ENCODE results near the gene FAM177A1.
"Not testable (repeated sequence)": the region's sequence is repeated elsewhere in the genome, so short reads cannot be mapped to it uniquely, and the experiment has no call there.

The FAM177A1 gene

GRCh38 chr14:35044939-35045797 lies 904 bp upstream of the FAM177A1 start:
- ATAC-seq (replicated peaks) (no peak), DNase-seq (no peak)
- H3K4me3 Mint-ChIP-seq: peak overlapping the region; percentile 98 to 99
- H3K27ac Mint-ChIP-seq: peak overlapping the region; percentile 99
- H3K4me1 Mint-ChIP-seq: peaks cover 10 to 25% of the 10 kb centered on the region in 2 donors
- H3K36me3 Mint-ChIP-seq: peaks cover 2 to 3% of the 10 kb centered on the region in 2 donors
- no peaks in the 10 kb centered on the region for H3K9me3 Mint-ChIP-seq
- no peaks in the 10 kb centered on the region for H3K27me3 Mint-ChIP-seq

GRCh38 chr14:35045798-35046047 lies 349 bp upstream of the FAM177A1 start:
- H3K9me3 Mint-ChIP-seq: no peaks in the 10 kb centered on the region
- H3K27me3 Mint-ChIP-seq: no peaks in the 10 kb centered on the region
- DNase-seq: no peak
- H3K36me3 Mint-ChIP-seq: peaks cover 2 to 3% of the 10 kb centered on the region in 2 donors
- H3K27ac Mint-ChIP-seq: peak overlapping the region; percentile 99
- H3K4me3 Mint-ChIP-seq: peak overlapping the region; percentile 98 to 99
- no peak for ATAC-seq (replicated peaks)
- peaks cover 12 to 28% of the 10 kb centered on the region in 2 donors for H3K4me1 Mint-ChIP-seq

- Mint-ChIP-seq H3K27me3 (no peaks in the 10 kb centered on the region), H3K4me1 (peaks cover 13 to 29% of the 10 kb centered on the region in 2 donors), H3K36me3 (peaks cover 2 to 3% of the 10 kb centered on the region in 2 donors), H3K9me3 (no peaks in the 10 kb centered on the region), H3K27ac (peak overlapping the region; percentile 98), H3K4me3 (peak overlapping the region; percentile 98 to 99)
- ATAC-seq (replicated peaks) (peak; percentile 42 to 46), DNase-seq (no peak)
Observed at GRCh38 chr14:35046751-35047536, 872 bp downstream of the FAM177A1 start.

- Mint-ChIP-seq H3K27ac (no peak overlapping the region), H3K4me3 (peak overlapping the region; percentile 55 to 57), H3K36me3 (peaks cover 2 to 4% of the 10 kb centered on the region in 2 donors), H3K9me3 (no peaks in the 10 kb centered on the region), H3K4me1 (peaks cover 13 to 25% of the 10 kb centered on the region in 2 donors), H3K27me3 (no peaks in the 10 kb centered on the region)
- ATAC-seq (replicated peaks) (no peak), DNase-seq (no peak)
Observed at GRCh38 chr14:35047976-35048513, 2.0 kb downstream of the FAM177A1 start.

GRCh38 chr14:35050652-35051051 lies 4.6 kb downstream of the FAM177A1 start:
- Mint-ChIP-seq H3K9me3 (no peaks in the 10 kb centered on the region), H3K4me3 (no peak overlapping the region), H3K27ac (peak overlapping the region; percentile 31), H3K27me3 (no peaks in the 10 kb centered on the region), H3K4me1 (peaks cover 10 to 16% of the 10 kb centered on the region in 2 donors), H3K36me3 (peaks cover 5% of the 10 kb centered on the region in 2 donors)
- ATAC-seq (replicated peaks) (no peak), DNase-seq (no peak)

GRCh38 chr14:35051796-35052195 lies 5.7 kb downstream of the FAM177A1 start:
- Mint-ChIP-seq H3K9me3 (no peaks in the 10 kb centered on the region), H3K27ac (no peak overlapping the region), H3K4me3 (no peak overlapping the region), H3K36me3 (peaks cover 6 to 9% of the 10 kb centered on the region in 2 donors), H3K4me1 (peaks cover 7 to 18% of the 10 kb centered on the region in 2 donors), H3K27me3 (no peaks in the 10 kb centered on the region)
- DNase-seq: no peak
- ATAC-seq (replicated peaks): no peak

- peaks cover 4 to 15% of the 10 kb centered on the region in 2 donors for H3K4me1 Mint-ChIP-seq
- ATAC-seq (replicated peaks): no peak
- no peaks in the 10 kb centered on the region for H3K27me3 Mint-ChIP-seq
- no peak overlapping the region for H3K27ac Mint-ChIP-seq
- H3K9me3 Mint-ChIP-seq: no peaks in the 10 kb centered on the region
- no peak for DNase-seq
- H3K36me3 Mint-ChIP-seq: peaks cover 11 to 15% of the 10 kb centered on the region in 2 donors
- no peak overlapping the region for H3K4me3 Mint-ChIP-seq
Observed at GRCh38 chr14:35052637-35053036, 6.6 kb downstream of the FAM177A1 start.

- H3K9me3 Mint-ChIP-seq; ATAC-seq (replicated peaks); H3K27me3 Mint-ChIP-seq; H3K4me1 Mint-ChIP-seq; H3K27ac Mint-ChIP-seq; DNase-seq; H3K4me3 Mint-ChIP-seq: not testable (repeated sequence)
- peaks cover 34 to 41% of the 10 kb centered on the region in 2 donors for H3K36me3 Mint-ChIP-seq
Observed at GRCh38 chr14:35061113-35061791, 15.2 kb downstream of the FAM177A1 start.

- not testable (repeated sequence) for H3K4me3 Mint-ChIP-seq, H3K4me1 Mint-ChIP-seq
- peaks cover 34 to 37% of the 10 kb centered on the region in 2 donors for H3K36me3 Mint-ChIP-seq
Observed at GRCh38 chr14:35065731-35066130, 19.7 kb downstream of the FAM177A1 start.

GRCh38 chr14:35068238-35069012 lies 22.4 kb downstream of the FAM177A1 start:
- Mint-ChIP-seq H3K27ac (no peak overlapping the region), H3K9me3 (no peaks in the 10 kb centered on the region)

More at GRCh38 chr14:35065731-35066130, 19.7 kb downstream of the FAM177A1 start:
- ATAC-seq (replicated peaks); H3K9me3 Mint-ChIP-seq; H3K27me3 Mint-ChIP-seq; DNase-seq; H3K27ac Mint-ChIP-seq: not testable (repeated sequence)

GRCh38 chr14:35072226-35072625 lies 26.2 kb downstream of the FAM177A1 start:
- Mint-ChIP-seq H3K36me3 (peaks cover 36% of the 10 kb centered on the region in 2 donors), H3K27me3 (no peaks in the 10 kb centered on the region), H3K4me1 (peaks cover 0 to under 1% of the 10 kb centered on the region in 2 donors), H3K9me3 (no peaks in the 10 kb centered on the region), H3K4me3 (no peak overlapping the region), H3K27ac (no peak overlapping the region)
- DNase-seq (no peak), ATAC-seq (replicated peaks) (no peak)

More at GRCh38 chr14:35068238-35069012, 22.4 kb downstream of the FAM177A1 start:
- Mint-ChIP-seq H3K36me3 (peaks cover 40 to 44% of the 10 kb centered on the region in 2 donors), H3K4me3 (no peak overlapping the region), H3K27me3 (no peaks in the 10 kb centered on the region), H3K4me1 (peaks cover 0 to 5% of the 10 kb centered on the region in 2 donors)
- ATAC-seq (replicated peaks) (no peak), DNase-seq (no peak)

GRCh38 chr14:35073486-35073885 lies 27.4 kb downstream of the FAM177A1 start:
- Mint-ChIP-seq H3K36me3 (peaks cover 25 to 27% of the 10 kb centered on the region in 2 donors), H3K4me3 (no peak overlapping the region), H3K9me3 (no peaks in the 10 kb centered on the region), H3K27ac (no peak overlapping the region), H3K4me1 (no peaks in the 10 kb centered on the region), H3K27me3 (no peaks in the 10 kb centered on the region)
- no peak for DNase-seq
- ATAC-seq (replicated peaks): no peak

- H3K27ac Mint-ChIP-seq: no peak overlapping the region
- no peak overlapping the region for H3K4me3 Mint-ChIP-seq
- peaks cover 11 to 13% of the 10 kb centered on the region in 2 donors for H3K36me3 Mint-ChIP-seq
- no peak for DNase-seq
- no peaks in the 10 kb centered on the region for H3K9me3 Mint-ChIP-seq
- ATAC-seq (replicated peaks): no peak
- no peaks in the 10 kb centered on the region for H3K27me3 Mint-ChIP-seq
- H3K4me1 Mint-ChIP-seq: no peaks in the 10 kb centered on the region
Observed at GRCh38 chr14:35078082-35078481, 32.0 kb downstream of the FAM177A1 start.
